Measurements from ENCODE around the gene ZNF780B. TPM values are rescaled to one million over a fixed set of nuclear protein-coding genes. Genes with fewer than 3 reads are reported as not detected.

The ZNF780B gene
- total RNA-seq = 10 to 100 TPM; 12.0 to 47.1 (median 22.2) TPM

GRCh38 chr19:40055832-40056504, at the start of gene ZNF780B:
Gene ZNF780B, minus strand, starts transcription at chr19:40056231. Its CDS starts 5,899 bp downstream, at chr19:40050332.
- Histone ChIP-seq H3K4me3 (peak within 1 kb of the TSS; percentile 50 to 100 (median 97)), H3K4me1 (replicated peaks in 1 of 2) (peaks cover 7 to 8% of the 10 kb centered on the region in 2 donors), H3K27ac (peak within 1 kb of the TSS; percentile 70 to 92)
- in situ Hi-C loops (cut with MboI; ENCODE audit: low pct_unique_long_range_greater_than_20kb in 2 of 9, low sequenced_read_pairs in 9 of 9, unreplicated experiment in 9 of 9) = no loop called here
- peak; percentile 97 to 99 (median 98) for ATAC-seq (replicated peaks in 6 of 8)
- 0 to 13% (median 1%) methylated on average over 1 to 20 of the region's 41 CpGs; no CpG with 5 or more reads in 1 of the 10 experiments for WGBS, 10 experiments

GRCh38 chr19:40104754-40105153, 48.7 kb upstream of the ZNF780B start:
- in situ Hi-C loops (cut with MboI; ENCODE audit: low pct_unique_long_range_greater_than_20kb in 2 of 9, low sequenced_read_pairs in 9 of 9, unreplicated experiment in 9 of 9) = no loop called here
- ATAC-seq (replicated peaks in 6 of 8) = no peak
- Histone ChIP-seq H3K27ac (no peak overlapping the region), H3K4me3 (no peak overlapping the region), H3K4me1 (replicated peaks in 1 of 2) (no peaks in the 10 kb centered on the region)
- WGBS, 10 experiments = 0 to 75% (median 14%) methylated on average over 1 of the region's 1 CpG; no CpG with 5 or more reads in 3 of the 10 experiments

- WGBS, 10 experiments = 44 to 94% (median 70%) methylated on average over 3 to 4 of the region's 4 CpGs; no CpG with 5 or more reads in 1 of the 10 experiments
- no peaks in the 10 kb centered on the region for H3K4me1 ChIP-seq (replicated peaks in 1 of 2)
- in situ Hi-C loops (cut with MboI; ENCODE audit: low pct_unique_long_range_greater_than_20kb in 2 of 9, low sequenced_read_pairs in 9 of 9, unreplicated experiment in 9 of 9) = no loop called here
- H3K4me3 ChIP-seq = no peak overlapping the region
- ATAC-seq (replicated peaks in 6 of 8) = no peak
- no peak overlapping the region for H3K27ac ChIP-seq
Observed at GRCh38 chr19:40103600-40103999, 47.6 kb upstream of the ZNF780B start.

GRCh38 chr19:40101813-40102212, 45.8 kb upstream of the ZNF780B start:
- in situ Hi-C loops (cut with MboI; ENCODE audit: low pct_unique_long_range_greater_than_20kb in 2 of 9, low sequenced_read_pairs in 9 of 9, unreplicated experiment in 9 of 9) = no loop called here
- ATAC-seq (replicated peaks in 6 of 8) = no peak

GRCh38 chr19:40093416-40093815, 37.4 kb upstream of the ZNF780B start:
- 43 to 100% (median 87%) methylated on average over 1 of the region's 1 CpG; no CpG with 5 or more reads in 2 of the 10 experiments for WGBS, 10 experiments
- in situ Hi-C loops (cut with MboI; ENCODE audit: low pct_unique_long_range_greater_than_20kb in 2 of 9, low sequenced_read_pairs in 9 of 9, unreplicated experiment in 9 of 9) = no loop called here
- ATAC-seq (replicated peaks in 6 of 8) = no peak

More at GRCh38 chr19:40101813-40102212, 45.8 kb upstream of the ZNF780B start:
- 0 to 100% (median 63%) methylated on average over 1 of the region's 1 CpG for WGBS, 10 experiments
- no peak overlapping the region for H3K4me3 ChIP-seq
- H3K27ac ChIP-seq = no peak overlapping the region
- H3K4me1 ChIP-seq (replicated peaks in 1 of 2) = no peaks in the 10 kb centered on the region

GRCh38 chr19:40091205-40092129, 35.4 kb upstream of the ZNF780B start:
- in situ Hi-C loops (cut with MboI; ENCODE audit: low pct_unique_long_range_greater_than_20kb in 2 of 9, low sequenced_read_pairs in 9 of 9, unreplicated experiment in 9 of 9) = no loop called here
- peaks cover 7 to 14% of the 10 kb centered on the region in 2 donors for H3K4me1 ChIP-seq (replicated peaks in 1 of 2)
- 0 to 64% (median 35%) methylated on average over 3 to 8 of the region's 10 CpGs for WGBS, 10 experiments
- ATAC-seq (replicated peaks in 6 of 8) = no peak
- peak overlapping the region; percentile 65 to 87 (median 78) for H3K4me3 ChIP-seq
- peak overlapping the region in 1 of 2 donors; percentile 95 for H3K27ac ChIP-seq

More at GRCh38 chr19:40093416-40093815, 37.4 kb upstream of the ZNF780B start:
- Histone ChIP-seq H3K4me3 (no peak overlapping the region), H3K27ac (no peak overlapping the region), H3K4me1 (replicated peaks in 1 of 2) (peaks cover 7 to 14% of the 10 kb centered on the region in 2 donors)

GRCh38 chr19:40090241-40091204, 34.5 kb upstream of the ZNF780B start, which contains the start of gene ZNF780A:
Gene ZNF780A, minus strand, starts transcription at chr19:40090943. Its CDS starts 6,190 bp downstream, at chr19:40084753.
- in situ Hi-C loops (cut with MboI; ENCODE audit: low pct_unique_long_range_greater_than_20kb in 2 of 9, low sequenced_read_pairs in 9 of 9, unreplicated experiment in 9 of 9) = no loop called here
- Histone ChIP-seq H3K4me3 (peak within 1 kb of the TSS; percentile 65 to 87 (median 78)), H3K27ac (peak within 1 kb of the TSS; percentile 93 to 95), H3K4me1 (replicated peaks in 1 of 2) (peaks cover 7 to 14% of the 10 kb centered on the region in 2 donors)
- ATAC-seq (replicated peaks in 6 of 8) = peak; percentile 89 to 98 (median 96)
- WGBS, 10 experiments = 0 to 3% (median 1%) methylated on average over 3 to 34 of the region's 47 CpGs; no CpG with 5 or more reads in 2 of the 10 experiments

- H3K27ac ChIP-seq = peak overlapping the region in 1 of 2 donors; percentile 95
- H3K4me1 ChIP-seq (replicated peaks in 1 of 2) = peaks cover 7 to 14% of the 10 kb centered on the region in 2 donors
- H3K4me3 ChIP-seq = peak overlapping the region; percentile 65 to 87 (median 78)
- ATAC-seq (replicated peaks in 6 of 8) = no peak
- 4 to 88% (median 64%) methylated on average over 1 to 3 of the region's 4 CpGs; no CpG with 5 or more reads in 2 of the 10 experiments for whole genome bisulfite sequencing, 10 experiments
- in situ Hi-C loops (cut with MboI; ENCODE audit: low pct_unique_long_range_greater_than_20kb in 2 of 9, low sequenced_read_pairs in 9 of 9, unreplicated experiment in 9 of 9) = no loop called here
Observed at GRCh38 chr19:40089462-40089861, 33.4 kb upstream of the ZNF780B start.

- H3K4me1 ChIP-seq (replicated peaks in 1 of 2) = peaks cover 7 to 14% of the 10 kb centered on the region in 2 donors
- H3K4me3 ChIP-seq = no peak overlapping the region
- 85 to 100% (median 95%) methylated on average over 2 to 5 of the region's 5 CpGs for WGBS, 10 experiments
- ATAC-seq (replicated peaks in 6 of 8) = no peak
- no peak overlapping the region for H3K27ac ChIP-seq
- in situ Hi-C loops (cut with MboI; ENCODE audit: low pct_unique_long_range_greater_than_20kb in 2 of 9, low sequenced_read_pairs in 9 of 9, unreplicated experiment in 9 of 9) = no loop called here
Observed at GRCh38 chr19:40088299-40089047, 32.4 kb upstream of the ZNF780B start.

- no peak overlapping the region for H3K4me3 ChIP-seq
- WGBS, 10 experiments = 67 to 100% (median 88%) methylated on average over 1 to 3 of the region's 4 CpGs; no CpG with 5 or more reads in 4 of the 10 experiments
- no peak for ATAC-seq (replicated peaks in 6 of 8)
- no peak overlapping the region for H3K27ac ChIP-seq
- in situ Hi-C loops (cut with MboI; ENCODE audit: low pct_unique_long_range_greater_than_20kb in 2 of 9, low sequenced_read_pairs in 9 of 9, unreplicated experiment in 9 of 9) = no loop called here
- H3K4me1 ChIP-seq (replicated peaks in 1 of 2) = peaks cover 7 to 10% of the 10 kb centered on the region in 2 donors
Observed at GRCh38 chr19:40084948-40085347, 28.9 kb upstream of the ZNF780B start.

GRCh38 chr19:40081411-40081810, 25.4 kb upstream of the ZNF780B start:
- H3K27ac ChIP-seq = no peak overlapping the region
- no peak for ATAC-seq (replicated peaks in 6 of 8)
- 83 to 100% (median 100%) methylated on average over 1 of the region's 1 CpG; no CpG with 5 or more reads in 4 of the 10 experiments for WGBS, 10 experiments

More at GRCh38 chr19:40081411-40081810, 25.4 kb upstream of the ZNF780B start:
- no peak overlapping the region for H3K4me3 ChIP-seq
- in situ Hi-C loops (cut with MboI; ENCODE audit: low pct_unique_long_range_greater_than_20kb in 2 of 9, low sequenced_read_pairs in 9 of 9, unreplicated experiment in 9 of 9) = no loop called here
- no peaks in the 10 kb centered on the region for H3K4me1 ChIP-seq (replicated peaks in 1 of 2)
